Measurements from ENCODE around the gene RAD51AP2. TPM values are rescaled to one million over a fixed set of nuclear protein-coding genes. Genes with fewer than 3 reads are reported as not detected.

RAD51AP2 gene
- total RNA-seq, 1 donor, result not detected

- Histone ChIP-seq H3K9me3 (ENCODE audit: low read depth, low read length) (no peaks in the 10 kb centered on the region), H3K27me3 (ENCODE audit: insufficient read depth, low read length) (peaks cover 55% of the 10 kb centered on the region), H3K4me2 (ENCODE audit: insufficient read depth, low read length) (no peak overlapping the region), H2AFZ (ENCODE audit: low read length) (no peak overlapping the region), H3K4me3 (ENCODE audit: insufficient read depth, low read length) (no peak overlapping the region), H3K27ac (ENCODE audit: low read depth, low read length) (no peak overlapping the region), H3K79me2 (ENCODE audit: insufficient read depth, low read length) (no peaks in the 10 kb centered on the region), H4K20me1 (ENCODE audit: insufficient read depth, low read length) (no peaks in the 10 kb centered on the region), H3K36me3 (ENCODE audit: insufficient read depth, low read length) (no peaks in the 10 kb centered on the region), H3K4me1 (ENCODE audit: insufficient read depth, low read length) (peaks cover 5% of the 10 kb centered on the region)
- DNase-seq (ENCODE audit: insufficient read length, low spot score, missing footprints), result peak; percentile 56
- TF ChIP-seq CTCF (IDR thresholded peaks at IDR 0.05; ENCODE audit: extremely low read depth, low read depth, low read length), result no peak
These were observed 25.0 kb upstream of the RAD51AP2 start for GRCh38 chr2:17543131-17543660.

- no peaks in the 10 kb centered on the region for H3K36me3 ChIP-seq (ENCODE audit: insufficient read depth, low read length)
- H3K27me3 ChIP-seq (ENCODE audit: insufficient read depth, low read length), result peaks cover 60% of the 10 kb centered on the region
- H3K27ac ChIP-seq (ENCODE audit: low read depth, low read length), result no peak overlapping the region
- no peak overlapping the region for H2AFZ ChIP-seq (ENCODE audit: low read length)
- H4K20me1 ChIP-seq (ENCODE audit: insufficient read depth, low read length), result no peaks in the 10 kb centered on the region
- no peak for DNase-seq (ENCODE audit: insufficient read length, low spot score, missing footprints)
- H3K79me2 ChIP-seq (ENCODE audit: insufficient read depth, low read length), result no peaks in the 10 kb centered on the region
- H3K4me3 ChIP-seq (ENCODE audit: insufficient read depth, low read length), result no peak overlapping the region
- H3K4me1 ChIP-seq (ENCODE audit: insufficient read depth, low read length), result peaks cover 5% of the 10 kb centered on the region
- H3K9me3 ChIP-seq (ENCODE audit: low read depth, low read length), result no peaks in the 10 kb centered on the region
- no peak overlapping the region for H3K4me2 ChIP-seq (ENCODE audit: insufficient read depth, low read length)
- no peak for TF ChIP-seq CTCF (IDR thresholded peaks at IDR 0.05; ENCODE audit: extremely low read depth, low read depth, low read length)
These were observed 24.2 kb upstream of the RAD51AP2 start for GRCh38 chr2:17542471-17542870.

GRCh38 chr2:17541531-17541950, 23.3 kb upstream of the RAD51AP2 start:
- TF ChIP-seq CTCF (IDR thresholded peaks at IDR 0.05; ENCODE audit: extremely low read depth, low read depth, low read length), result no peak
- no peaks in the 10 kb centered on the region for H3K9me3 ChIP-seq (ENCODE audit: low read depth, low read length)
- H3K27me3 ChIP-seq (ENCODE audit: insufficient read depth, low read length), result peaks cover 61% of the 10 kb centered on the region
- no peaks in the 10 kb centered on the region for H4K20me1 ChIP-seq (ENCODE audit: insufficient read depth, low read length)
- H3K4me2 ChIP-seq (ENCODE audit: insufficient read depth, low read length), result no peak overlapping the region
- H3K4me3 ChIP-seq (ENCODE audit: insufficient read depth, low read length), result no peak overlapping the region
- no peaks in the 10 kb centered on the region for H3K79me2 ChIP-seq (ENCODE audit: insufficient read depth, low read length)
- H3K27ac ChIP-seq (ENCODE audit: low read depth, low read length), result no peak overlapping the region
- peaks cover 5% of the 10 kb centered on the region for H3K4me1 ChIP-seq (ENCODE audit: insufficient read depth, low read length)
- DNase-seq (ENCODE audit: insufficient read length, low spot score, missing footprints), result no peak
- no peak overlapping the region for H2AFZ ChIP-seq (ENCODE audit: low read length)
- no peaks in the 10 kb centered on the region for H3K36me3 ChIP-seq (ENCODE audit: insufficient read depth, low read length)

- no peak overlapping the region for H2AFZ ChIP-seq (ENCODE audit: low read length)
- H4K20me1 ChIP-seq (ENCODE audit: insufficient read depth, low read length), result no peaks in the 10 kb centered on the region
- no peaks in the 10 kb centered on the region for H3K36me3 ChIP-seq (ENCODE audit: insufficient read depth, low read length)
- TF ChIP-seq CTCF (IDR thresholded peaks at IDR 0.05; ENCODE audit: extremely low read depth, low read depth, low read length), result no peak
- peak overlapping the region; percentile 72 for H3K4me2 ChIP-seq (ENCODE audit: insufficient read depth, low read length)
- peaks cover 5% of the 10 kb centered on the region for H3K4me1 ChIP-seq (ENCODE audit: insufficient read depth, low read length)
- peaks cover 61% of the 10 kb centered on the region for H3K27me3 ChIP-seq (ENCODE audit: insufficient read depth, low read length)
- H3K27ac ChIP-seq (ENCODE audit: low read depth, low read length), result no peak overlapping the region
- H3K79me2 ChIP-seq (ENCODE audit: insufficient read depth, low read length), result no peaks in the 10 kb centered on the region
- DNase-seq (ENCODE audit: insufficient read length, low spot score, missing footprints), result peak; percentile 27
- H3K4me3 ChIP-seq (ENCODE audit: insufficient read depth, low read length), result peak overlapping the region; percentile 67
- no peaks in the 10 kb centered on the region for H3K9me3 ChIP-seq (ENCODE audit: low read depth, low read length)
These were observed 22.7 kb upstream of the RAD51AP2 start for GRCh38 chr2:17540813-17541530.

All from osteoblast (primary cell).